ENCODE measurements around the gene PITPNM3. TPM values are rescaled to one million over a fixed set of nuclear protein-coding genes. Genes with fewer than 3 reads are reported as not detected.
A peak's percentile ranks its signal among the peaks of the same experiment; 100 is the strongest.

Gene PITPNM3
- total RNA-seq, 2 experiments from 2014 or later: 0.53 to 0.63 TPM

DNA sequence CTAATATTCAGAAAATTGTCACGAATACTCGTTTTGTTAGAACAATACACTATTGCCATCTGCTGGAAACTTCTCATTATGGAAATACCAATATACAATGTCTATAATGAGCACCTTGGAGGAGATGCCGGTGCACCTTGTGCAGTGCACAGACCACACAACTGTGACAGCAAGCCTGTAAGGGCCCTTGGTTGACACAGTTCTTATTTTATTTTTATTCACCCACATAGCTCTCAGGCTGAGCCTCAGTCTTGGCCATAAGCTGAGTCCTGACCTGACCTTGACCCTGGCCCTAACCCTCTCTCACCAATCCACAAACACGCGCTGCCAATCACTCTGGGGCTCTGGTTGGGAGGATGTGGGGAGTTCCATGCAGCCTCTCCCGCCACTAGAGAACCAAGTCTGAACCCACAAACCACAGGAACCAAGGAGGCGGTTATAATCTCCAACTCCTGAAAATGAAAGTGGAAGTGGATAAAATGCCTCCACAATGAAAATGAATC is 129.0 kb downstream of the PITPNM3 start:
- Mint-ChIP-seq H3K4me1 (peaks cover 18% of the 10 kb centered on the region), H3K27ac (peak overlapping the region; percentile 60), H3K36me3 (ENCODE audit: low read depth) (peaks cover 12% of the 10 kb centered on the region), H3K27me3 (peaks cover 56% of the 10 kb centered on the region), H3K9me3 (peaks cover 15% of the 10 kb centered on the region), H3K4me3 (peak overlapping the region; percentile 29)
- DNase-seq: peak; percentile 83
- ChIA-PET POLR2A (interaction anchor here (1.4 kb wide), 1 partner anchor 988 kb away, joined by 3 read pairs; the partner anchor contains the start of gene C1QBP), CTCF (interaction anchor here (2.6 kb wide), 1 partner anchor 9 kb away, joined by 10 read pairs; no protein-coding TSS in a partner anchor)

DNA sequence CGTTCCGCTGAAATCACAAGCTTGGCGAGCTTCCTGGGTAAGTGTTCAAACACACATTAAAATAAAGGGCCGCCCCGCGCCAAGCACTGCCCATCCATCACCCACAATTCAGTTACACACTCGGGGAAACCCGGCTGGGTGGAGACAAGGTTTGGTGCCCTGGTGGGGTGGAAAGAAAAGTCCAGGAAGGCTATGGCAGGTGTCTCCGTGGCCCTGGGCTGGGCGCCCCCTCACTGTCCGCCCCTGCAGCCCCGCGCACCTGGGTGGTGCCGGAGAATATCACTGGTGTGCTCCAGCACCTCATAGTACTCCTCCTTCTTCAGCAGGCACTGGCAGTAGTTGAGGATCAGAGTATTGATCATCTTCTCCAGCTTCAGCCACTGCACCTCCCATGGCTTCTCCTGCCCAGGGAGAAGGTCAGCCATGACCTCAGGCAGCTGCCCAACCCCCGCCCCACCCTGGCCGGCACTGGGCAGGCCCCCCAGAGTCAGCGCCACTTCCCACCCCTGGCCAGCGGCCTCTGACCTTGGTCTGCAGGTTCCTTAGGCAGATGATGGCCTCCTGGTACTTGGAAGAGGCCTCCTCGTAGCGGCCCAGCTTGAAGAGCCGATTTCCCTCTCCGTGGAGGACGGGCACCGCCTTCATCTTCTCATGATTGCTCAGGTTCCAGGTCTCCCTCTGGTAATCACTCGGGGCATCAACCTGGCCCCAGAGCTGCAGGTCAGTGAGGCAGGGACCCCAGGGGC is 129.8 kb downstream of the PITPNM3 start:
- Mint-ChIP-seq H3K27me3 (peaks cover 56% of the 10 kb centered on the region), H3K27ac (no peak overlapping the region), H3K4me3 (no peak overlapping the region), H3K4me1 (peaks cover 20% of the 10 kb centered on the region), H3K36me3 (ENCODE audit: low read depth) (peaks cover 11% of the 10 kb centered on the region), H3K9me3 (peaks cover 11% of the 10 kb centered on the region)
- POLR2A ChIA-PET: interaction anchor here (0.9 to 1.4 kb wide), 2 partner anchors 842 to 987 kb away, joined by 3 read pairs; partner anchors contain the start of gene C1QBP
- DNase-seq: no peak
- CTCF ChIA-PET: interaction anchor here (2.6 kb wide), 1 partner anchor 9 kb away, joined by 10 read pairs; no protein-coding TSS in a partner anchor

DNA sequence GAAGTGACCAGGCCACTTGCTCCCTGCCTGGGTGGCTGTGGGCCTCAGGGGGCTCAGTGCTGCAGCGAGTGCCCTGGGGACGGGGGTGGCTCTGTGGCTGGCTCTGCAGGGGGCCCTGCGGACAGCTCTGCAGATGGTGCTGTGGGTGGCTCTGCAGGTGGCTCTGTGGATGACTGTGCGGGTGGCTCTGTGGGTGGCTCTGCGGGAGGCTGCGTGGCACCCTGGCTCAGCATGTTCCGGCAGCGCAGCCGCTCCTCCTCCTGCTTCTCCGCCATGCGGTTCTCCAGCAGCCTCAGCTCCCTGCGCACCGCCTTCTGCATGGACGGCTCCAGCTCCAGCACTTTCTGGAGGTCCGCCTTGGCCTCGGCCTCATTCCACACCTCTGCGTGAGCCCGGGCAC is 130.9 kb downstream of the PITPNM3 start:
- no peak for DNase-seq
- peaks cover 4% of the 10 kb centered on the region for H3K36me3 Mint-ChIP-seq (ENCODE audit: low read depth)
- ChIA-PET POLR2A (no interaction called here), CTCF (interaction anchor here (1.6 to 1.8 kb wide), 2 partner anchors 11 to 12 kb away, joined by 4 to 6 read pairs; no protein-coding TSS in a partner anchor)
- no peak overlapping the region for H3K27ac Mint-ChIP-seq
- H3K4me1 Mint-ChIP-seq: peaks cover 20% of the 10 kb centered on the region
- peaks cover 5% of the 10 kb centered on the region for H3K9me3 Mint-ChIP-seq
- H3K4me3 Mint-ChIP-seq: no peak overlapping the region
- H3K27me3 Mint-ChIP-seq: peaks cover 58% of the 10 kb centered on the region

DNA sequence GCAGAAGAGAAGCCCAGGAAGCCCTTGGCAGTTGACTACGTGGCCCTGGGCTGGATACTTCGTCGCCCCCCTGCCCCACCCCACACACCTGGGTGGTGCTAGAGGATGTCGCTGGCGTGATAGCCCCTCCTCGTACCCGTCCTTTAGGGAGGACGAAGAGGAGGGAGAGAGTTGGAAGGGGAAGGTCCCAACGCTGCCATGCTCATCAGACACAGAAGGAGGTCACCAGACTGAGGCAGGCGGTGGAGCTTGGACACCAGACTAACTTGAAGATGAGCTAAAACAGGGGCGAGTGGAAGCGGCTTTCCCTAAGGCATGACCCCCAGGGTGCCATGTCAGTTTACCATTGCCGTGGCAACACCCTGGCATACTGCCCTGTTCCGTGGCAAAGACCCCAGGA is 132.4 kb downstream of the PITPNM3 start:
- ChIA-PET POLR2A (interaction anchor here (0.5 kb wide), 1 partner anchor 12 kb away, joined by 3 read pairs; no protein-coding TSS in a partner anchor), CTCF (interaction anchor here (1.6 to 1.8 kb wide), 2 partner anchors 11 to 12 kb away, joined by 4 to 6 read pairs; no protein-coding TSS in a partner anchor)
- Mint-ChIP-seq H3K4me3 (no peak overlapping the region), H3K9me3 (no peaks in the 10 kb centered on the region), H3K36me3 (ENCODE audit: low read depth) (no peaks in the 10 kb centered on the region), H3K27me3 (peaks cover 59% of the 10 kb centered on the region), H3K27ac (no peak overlapping the region), H3K4me1 (peaks cover 20% of the 10 kb centered on the region)
- no peak for DNase-seq

DNA sequence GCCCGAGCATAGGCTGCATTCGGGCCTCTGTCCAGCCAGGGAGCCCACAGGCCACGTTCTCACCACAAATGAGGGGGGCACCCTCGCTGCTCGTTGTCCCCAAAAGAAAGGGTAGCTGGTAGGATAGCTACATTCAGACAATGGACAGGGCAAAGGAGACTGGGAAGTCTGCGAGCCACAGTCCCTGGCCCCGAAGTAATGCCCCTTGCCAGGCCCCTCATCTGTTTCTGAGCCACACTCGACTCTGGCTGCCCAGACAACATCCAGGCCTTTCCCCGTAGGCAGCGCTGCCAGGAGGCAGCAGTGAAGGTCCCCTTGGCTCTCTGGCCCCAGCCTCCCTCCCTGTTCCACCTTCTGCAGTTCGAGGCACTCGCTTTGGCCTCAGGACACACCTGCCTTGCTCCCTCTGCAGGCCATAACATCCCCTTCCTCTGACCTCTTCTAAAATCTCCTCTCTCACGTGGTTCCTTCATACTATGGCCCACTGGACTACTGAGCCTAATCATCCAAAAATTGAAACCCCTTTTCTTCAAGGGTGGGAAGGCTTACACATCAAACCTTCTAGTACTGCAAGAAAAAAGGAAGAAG is 133.6 kb downstream of the PITPNM3 start:
- Mint-ChIP-seq H3K36me3 (ENCODE audit: low read depth) (no peaks in the 10 kb centered on the region), H3K4me3 (no peak overlapping the region), H3K9me3 (no peaks in the 10 kb centered on the region), H3K27me3 (peaks cover 62% of the 10 kb centered on the region), H3K27ac (no peak overlapping the region), H3K4me1 (peaks cover 12% of the 10 kb centered on the region)
- DNase-seq: no peak
- ChIA-PET POLR2A (no interaction called here), CTCF (interaction anchor here (0.7 to 1.2 kb wide), 3 partner anchors 136 to 836 kb away, joined by 3 read pairs; no protein-coding TSS in a partner anchor)

DNA sequence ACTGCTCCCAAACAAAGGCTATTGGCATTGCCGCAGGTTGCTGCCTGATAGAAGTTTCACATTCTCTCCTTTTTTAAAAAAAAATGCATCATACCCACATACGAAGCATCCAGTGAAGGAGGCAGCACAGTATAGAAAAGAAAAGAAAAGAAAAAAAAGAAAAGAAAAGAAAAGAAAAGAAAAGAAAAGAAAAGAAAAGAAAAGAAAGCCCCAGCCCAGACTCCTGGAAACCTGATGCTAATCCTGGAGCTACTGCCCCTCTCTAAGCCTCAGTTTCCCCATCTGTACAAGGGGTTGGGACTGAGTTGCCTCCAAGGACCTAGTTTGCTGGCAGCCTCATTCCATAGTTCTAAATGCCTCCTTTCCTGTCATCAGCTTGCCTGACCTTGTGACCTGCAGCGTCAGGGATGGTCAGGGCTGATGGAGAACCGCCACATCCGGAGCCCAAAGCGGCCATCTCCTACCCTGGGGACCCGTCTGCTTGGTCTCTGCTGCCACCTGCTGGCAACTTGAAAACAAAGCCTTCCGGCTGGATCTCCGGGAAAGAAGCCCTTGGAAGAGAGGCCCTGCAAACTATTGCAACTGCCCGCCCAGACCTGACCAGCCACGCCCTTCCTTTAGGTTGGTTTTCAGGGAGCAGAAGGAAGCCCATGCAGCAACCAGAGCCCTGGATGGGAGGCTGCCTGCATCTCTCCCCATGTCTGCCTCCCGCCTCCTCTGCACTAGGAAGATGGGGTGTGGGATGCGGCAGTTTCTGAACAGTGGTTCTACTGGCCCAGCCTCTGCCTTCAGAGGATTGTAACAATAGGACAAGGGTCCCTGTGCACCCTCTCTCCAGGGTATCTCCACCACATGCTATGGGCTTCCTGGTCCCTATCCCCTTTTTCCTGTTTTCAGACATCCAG is 134.4 kb downstream of the PITPNM3 start:
- no peak overlapping the region for H3K4me3 Mint-ChIP-seq
- H3K36me3 Mint-ChIP-seq (ENCODE audit: low read depth): no peaks in the 10 kb centered on the region
- DNase-seq: peak; percentile 77
- H3K27ac Mint-ChIP-seq: no peak overlapping the region
- H3K4me1 Mint-ChIP-seq: peaks cover 4% of the 10 kb centered on the region
- ChIA-PET CTCF (interaction anchor here (0.7 to 1.4 kb wide), 5 partner anchors 135 to 835 kb away, joined by 3 read pairs; no protein-coding TSS in a partner anchor), POLR2A (no interaction called here)
- peaks cover 56% of the 10 kb centered on the region for H3K27me3 Mint-ChIP-seq
- no peaks in the 10 kb centered on the region for H3K9me3 Mint-ChIP-seq

DNA sequence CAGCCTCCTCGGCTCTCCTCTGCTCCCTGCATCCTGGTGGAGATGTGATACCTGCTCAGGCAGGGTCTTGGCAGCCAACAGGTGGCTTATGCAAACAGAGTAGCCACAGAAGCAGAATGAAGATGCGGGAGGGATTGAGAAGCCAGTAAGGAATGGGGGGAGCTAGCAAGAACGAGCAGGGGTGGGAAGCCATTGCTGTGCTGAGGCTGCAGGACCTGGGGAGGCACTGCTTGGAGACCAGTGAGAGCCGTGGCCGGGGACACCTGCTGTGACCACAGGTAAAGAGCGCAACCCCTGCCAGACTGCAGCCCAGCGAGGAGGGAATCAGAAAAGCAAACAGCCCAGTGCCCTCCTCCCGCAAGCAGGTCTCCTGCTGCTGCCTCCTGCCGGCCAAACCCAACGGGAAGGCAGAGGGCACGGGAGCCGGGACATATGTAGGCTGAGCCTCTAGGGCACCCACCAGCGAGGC is 136.1 kb downstream of the PITPNM3 start:
- Mint-ChIP-seq H3K27me3 (peaks cover 45% of the 10 kb centered on the region), H3K27ac (no peak overlapping the region), H3K4me1 (peaks cover 2% of the 10 kb centered on the region), H3K9me3 (no peaks in the 10 kb centered on the region), H3K36me3 (ENCODE audit: low read depth) (no peaks in the 10 kb centered on the region), H3K4me3 (no peak overlapping the region)
- no peak for DNase-seq
- CTCF ChIA-PET: interaction anchor here (1.0 to 1.4 kb wide), 2 partner anchors 714 to 826 kb away, joined by 3 read pairs; no protein-coding TSS in a partner anchor
- POLR2A ChIA-PET: no interaction called here

DNA sequence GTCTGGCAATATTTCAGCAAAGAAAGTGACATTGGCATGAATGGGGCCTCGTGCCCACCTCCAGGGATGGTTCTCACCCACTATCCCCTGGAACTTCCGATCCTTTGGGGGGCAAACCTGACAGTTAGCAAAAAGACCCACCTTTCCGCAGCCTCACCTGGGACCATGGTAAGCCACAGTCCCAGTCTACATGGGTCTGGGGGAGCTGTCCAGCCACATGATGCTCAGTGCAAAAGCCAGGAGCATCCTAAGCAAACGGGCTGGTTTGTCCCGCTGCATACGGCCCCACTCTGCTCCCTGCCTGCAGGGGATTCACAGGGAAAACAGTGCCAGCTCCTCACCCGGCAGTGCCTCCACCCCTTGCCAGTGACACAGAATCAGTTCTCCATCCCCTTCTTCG is 140.7 kb downstream of the PITPNM3 start:
- Mint-ChIP-seq H3K36me3 (ENCODE audit: low read depth) (no peaks in the 10 kb centered on the region), H3K9me3 (no peaks in the 10 kb centered on the region), H3K4me3 (no peak overlapping the region), H3K27ac (no peak overlapping the region), H3K4me1 (no peaks in the 10 kb centered on the region), H3K27me3 (peaks cover 17% of the 10 kb centered on the region)
- no peak for DNase-seq
- CTCF ChIA-PET: no interaction called here
- POLR2A ChIA-PET: no interaction called here

DNA sequence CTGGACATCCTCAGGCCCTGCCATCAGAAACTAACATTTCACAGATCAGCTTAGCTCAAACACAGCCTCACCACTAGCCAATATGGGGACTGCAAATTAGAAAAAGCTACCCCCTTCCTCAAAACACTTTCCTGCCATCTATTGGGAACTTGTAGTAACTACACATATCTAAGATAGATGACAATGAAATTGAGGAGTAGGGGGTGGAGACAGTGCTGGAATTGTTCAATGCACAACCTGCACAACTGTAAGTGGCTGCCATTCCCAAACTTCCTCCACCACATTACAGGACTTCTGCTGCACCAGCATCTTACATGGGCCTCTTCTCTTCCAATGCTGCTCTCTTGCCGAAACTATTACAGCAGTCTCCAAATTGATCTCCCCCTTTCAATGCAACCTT is 143.3 kb downstream of the PITPNM3 start:
- CTCF ChIA-PET: interaction anchor here (1.2 to 2.0 kb wide), 4 partner anchors 11 to 821 kb away, joined by 3 to 11 read pairs (median 4); no protein-coding TSS in a partner anchor

DNA sequence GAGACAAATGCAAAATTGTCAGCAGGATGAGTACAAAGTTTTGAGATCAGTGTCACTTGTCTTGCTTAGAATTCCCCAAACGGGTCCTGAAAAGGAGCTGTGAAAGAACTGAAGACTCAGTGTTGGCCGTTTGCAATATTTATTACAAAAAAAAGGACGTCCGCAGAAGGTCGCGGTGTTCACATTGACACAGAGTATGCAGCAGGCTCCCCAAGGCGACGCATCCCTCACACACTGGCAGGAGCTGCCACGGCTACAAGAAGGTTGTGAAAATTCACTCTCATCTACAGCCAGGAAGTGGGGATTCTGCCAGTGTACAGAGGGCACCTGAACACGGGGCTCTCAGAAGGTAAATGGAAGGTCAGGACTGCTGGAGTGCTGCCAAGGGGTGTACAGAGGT is 147.6 kb downstream of the PITPNM3 start:
- H3K4me3 Mint-ChIP-seq: no peak overlapping the region
- H3K27ac Mint-ChIP-seq: no peak overlapping the region
- no peaks in the 10 kb centered on the region for H3K4me1 Mint-ChIP-seq
- DNase-seq: no peak
- no peaks in the 10 kb centered on the region for H3K36me3 Mint-ChIP-seq (ENCODE audit: low read depth)
- ChIA-PET POLR2A (no interaction called here), CTCF (no interaction called here)
- H3K27me3 Mint-ChIP-seq: peaks cover 7% of the 10 kb centered on the region
- H3K9me3 Mint-ChIP-seq: no peaks in the 10 kb centered on the region

More for the DNA sequence above, 143.3 kb downstream of the PITPNM3 start:
- H3K4me3 Mint-ChIP-seq: no peak overlapping the region
- H3K36me3 Mint-ChIP-seq (ENCODE audit: low read depth): no peaks in the 10 kb centered on the region
- H3K9me3 Mint-ChIP-seq: no peaks in the 10 kb centered on the region
- POLR2A ChIA-PET: interaction anchor here (1.0 kb wide), 1 partner anchor 782 kb away, joined by 3 read pairs; no protein-coding TSS in a partner anchor
- H3K4me1 Mint-ChIP-seq: no peaks in the 10 kb centered on the region
- DNase-seq: no peak
- H3K27me3 Mint-ChIP-seq: peaks cover 8% of the 10 kb centered on the region
- H3K27ac Mint-ChIP-seq: no peak overlapping the region

DNA sequence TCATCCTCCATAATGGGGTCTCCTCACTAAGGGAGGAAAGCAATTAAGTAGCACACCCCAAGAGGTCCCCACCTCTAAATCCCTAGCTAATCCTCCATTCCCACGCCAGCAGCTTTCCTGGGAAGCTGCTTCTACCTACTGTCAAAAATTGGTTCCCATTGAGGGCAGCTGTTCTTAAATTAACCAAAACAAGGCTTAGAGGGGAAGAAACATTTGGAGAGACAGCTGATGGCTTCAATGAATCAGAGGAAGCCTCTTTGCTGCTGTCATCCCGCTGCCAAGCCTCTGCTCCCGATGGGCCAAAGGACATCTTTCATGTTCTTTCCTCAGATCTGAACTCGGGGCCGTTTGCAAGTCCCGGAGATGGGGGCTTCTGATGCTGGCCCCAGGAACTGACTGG is 148.1 kb downstream of the PITPNM3 start:
- Mint-ChIP-seq H3K9me3 (no peaks in the 10 kb centered on the region), H3K4me1 (no peaks in the 10 kb centered on the region), H3K4me3 (no peak overlapping the region), H3K36me3 (ENCODE audit: low read depth) (no peaks in the 10 kb centered on the region), H3K27ac (no peak overlapping the region), H3K27me3 (peaks cover 10% of the 10 kb centered on the region)
- ChIA-PET CTCF (no interaction called here), POLR2A (no interaction called here)
- DNase-seq: no peak

DNA sequence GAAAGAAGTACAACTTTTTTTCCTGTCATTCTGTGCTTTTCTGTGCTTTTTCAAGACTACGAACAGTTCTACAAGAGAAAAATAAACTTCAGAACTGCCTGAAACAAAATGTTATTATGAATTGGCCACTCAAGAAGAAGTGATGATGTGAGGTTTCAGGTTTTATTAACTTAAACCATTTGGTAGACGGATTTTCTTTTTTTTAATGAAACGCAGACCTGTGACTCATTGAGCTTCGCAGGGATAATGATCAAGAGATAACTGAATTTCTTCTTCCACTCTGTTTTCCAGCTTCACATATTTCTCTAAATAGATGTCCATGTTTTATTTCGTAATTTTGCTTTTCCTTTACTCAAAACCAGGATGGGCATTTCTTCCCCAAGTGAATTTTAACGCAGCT is 154.1 kb downstream of the PITPNM3 start:
- POLR2A ChIA-PET: no interaction called here
- no peak overlapping the region for H3K27ac Mint-ChIP-seq
- H3K9me3 Mint-ChIP-seq: no peaks in the 10 kb centered on the region
- DNase-seq: no peak
- H3K36me3 Mint-ChIP-seq (ENCODE audit: low read depth): no peaks in the 10 kb centered on the region
- no peak overlapping the region for H3K4me3 Mint-ChIP-seq
- H3K4me1 Mint-ChIP-seq: no peaks in the 10 kb centered on the region
- peaks cover 12% of the 10 kb centered on the region for H3K27me3 Mint-ChIP-seq
- CTCF ChIA-PET: no interaction called here
